Motor neuron (in vitro differentiated cells): ENCODE data around the gene SHANK1. TPM values are rescaled to one million over a fixed set of nuclear protein-coding genes. Genes with fewer than 3 reads are reported as not detected.
"Not testable (repeated sequence)": the region's sequence is repeated elsewhere in the genome, so short reads cannot be mapped to it uniquely, and the experiment has no call there.

Source experiments
- ATAC-seq, 8 experiments: fragments of 200-7000 bp; cut with Tn5 transposase; replicated peaks in 6 of 8; 2 replicates each; pipeline ENCODE4 v1.8.0; 2021; ENCODE audit warnings: mild to moderate bottlenecking in 8 of 8, moderate library complexity in 8 of 8
- H3K27ac ChIP-seq, 2 donors: fragments of 250-450 bp; sonication (Bioruptor Pico); 2 replicates each; pipeline ENCODE4 v1.9.0; 2021; ENCODE audit warnings: antibody characterized with exemption in 2 of 2, mild to moderate bottlenecking in 2 of 2, moderate library complexity in 1 of 2
- H3K4me1 ChIP-seq, 2 donors: fragments of 250-450 bp; sonication (Bioruptor Pico); replicated peaks in 1 of 2; 2 replicates each; pipeline ENCODE4 v1.6.1; 2021; ENCODE audit warnings: antibody characterized with exemption in 2 of 2, mild to moderate bottlenecking in 2 of 2, moderate library complexity in 1 of 2
- H3K4me3 ChIP-seq, 5 donors: fragments of 250-450 bp; sonication (Bioruptor Pico); 2 replicates each; pipeline ENCODE4 v1.9.0; 2021; ENCODE audit warnings: antibody characterized with exemption in 5 of 5, mild to moderate bottlenecking in 5 of 5, moderate library complexity in 4 of 5
- WGBS, 10 experiments: fragments of 450-650 bp; shearing (Covaris generic); methylation state at CpG; one replicate each; pipeline ENCODE4 v1.0.0; 2022; 5-methylcytosine and 5-hydroxymethylcytosine counted together
- in situ Hi-C, 9 experiments: fragments of 400-800 bp; cut with MboI; loops; one replicate each; pipeline ENCODE4 v1.15.0; 2021; ENCODE audit warnings: low sequenced_read_pairs in 9 of 9, low pct_unique_long_range_greater_than_20kb in 2 of 9; ENCODE audit not compliant: unreplicated experiment in 9 of 9
- total RNA-seq, 8 experiments: library from RNA; unstranded; fragments of 300-600 nt; gene quantifications; 2 replicates each; pipeline versions ENCODE4 v1.2.3 to v1.2.4, GENCODE V29; 2022

Gene SHANK1
- total RNA-seq, 8 experiments from 2014 or later, result 1.7 to 22.5 (median 7.2) TPM

DNA sequence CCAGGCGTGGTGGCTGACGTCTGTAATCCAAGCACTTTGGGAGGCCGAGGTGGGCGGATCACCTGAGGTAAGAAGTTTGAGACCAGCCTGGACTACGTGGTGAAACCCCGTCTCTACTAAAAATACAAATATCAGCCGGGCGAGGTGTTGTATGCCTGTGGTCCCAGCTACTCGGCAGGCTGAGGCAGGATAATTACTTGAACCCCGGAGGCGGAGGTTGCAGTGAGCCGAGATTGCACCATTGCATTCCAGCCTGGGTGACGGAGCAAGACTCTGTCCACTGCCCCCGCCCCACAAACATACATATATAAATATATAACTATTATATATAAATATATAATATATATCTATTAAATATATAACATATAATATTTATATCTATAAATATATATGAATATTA lies 27.5 kb upstream of the SHANK1 start:
- H3K4me3 ChIP-seq, H3K4me1 ChIP-seq, in situ Hi-C loops, ATAC-seq, H3K27ac ChIP-seq: not testable (repeated sequence)
- WGBS, 10 experiments, result 68 to 100% (median 81%) methylated on average over 1 to 13 of the region's 14 CpGs; no CpG with 5 or more reads in 4 of the 10 experiments

DNA sequence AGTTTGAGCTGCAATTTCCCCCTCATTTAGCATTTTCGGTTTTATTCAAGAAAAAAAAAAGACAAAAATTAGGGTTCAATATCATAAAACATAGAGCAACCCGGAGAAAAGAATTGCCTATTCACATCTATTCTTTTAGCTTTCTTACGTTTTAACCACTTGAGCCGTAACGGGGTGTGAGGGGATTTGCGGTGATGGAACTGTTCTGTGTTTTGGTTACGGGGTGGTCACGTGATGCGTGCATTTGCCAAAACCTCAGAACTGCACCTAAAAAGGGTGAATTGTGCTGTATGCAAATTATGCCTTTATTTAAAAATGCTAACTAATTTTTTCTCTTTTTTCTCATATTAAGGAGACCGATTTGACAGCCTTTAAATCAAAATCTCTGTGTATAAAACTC lies 25.6 kb upstream of the SHANK1 start:
- no peak for ATAC-seq
- in situ Hi-C loops, result no loop called here
- peaks cover 0 to 3% of the 10 kb centered on the region in 2 donors for H3K4me1 ChIP-seq
- no peak overlapping the region for H3K27ac ChIP-seq
- no peak overlapping the region for H3K4me3 ChIP-seq
- WGBS, 10 experiments, result 8 to 98% (median 64%) methylated on average over 1 to 10 of the region's 10 CpGs

DNA sequence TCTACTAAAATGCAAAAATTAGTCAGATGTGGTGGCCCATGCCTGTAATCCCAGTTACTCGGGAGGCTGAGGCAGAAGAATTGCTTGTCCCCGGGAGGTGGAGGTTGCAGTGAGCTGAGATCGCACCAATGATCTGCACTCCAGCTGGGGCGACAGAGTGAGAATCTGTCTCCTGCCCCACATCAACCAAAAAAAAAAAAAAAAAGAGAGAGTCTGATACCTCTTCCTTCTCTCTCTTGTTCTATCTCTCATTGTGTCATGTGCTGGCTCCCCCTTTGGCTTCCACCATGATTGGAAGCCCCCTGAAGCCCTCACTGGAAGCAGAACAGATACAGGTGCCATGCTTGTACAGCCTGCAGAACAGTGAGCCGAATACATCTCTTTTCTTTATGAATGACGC lies 23.9 kb upstream of the SHANK1 start:
- Histone ChIP-seq H3K4me3 (no peak overlapping the region), H3K27ac (no peak overlapping the region), H3K4me1 (no peaks in the 10 kb centered on the region)
- WGBS, 10 experiments, result 57 to 100% (median 81%) methylated on average over 1 to 5 of the region's 6 CpGs; no CpG with 5 or more reads in 3 of the 10 experiments
- no peak for ATAC-seq
- in situ Hi-C loops, result no loop called here

DNA sequence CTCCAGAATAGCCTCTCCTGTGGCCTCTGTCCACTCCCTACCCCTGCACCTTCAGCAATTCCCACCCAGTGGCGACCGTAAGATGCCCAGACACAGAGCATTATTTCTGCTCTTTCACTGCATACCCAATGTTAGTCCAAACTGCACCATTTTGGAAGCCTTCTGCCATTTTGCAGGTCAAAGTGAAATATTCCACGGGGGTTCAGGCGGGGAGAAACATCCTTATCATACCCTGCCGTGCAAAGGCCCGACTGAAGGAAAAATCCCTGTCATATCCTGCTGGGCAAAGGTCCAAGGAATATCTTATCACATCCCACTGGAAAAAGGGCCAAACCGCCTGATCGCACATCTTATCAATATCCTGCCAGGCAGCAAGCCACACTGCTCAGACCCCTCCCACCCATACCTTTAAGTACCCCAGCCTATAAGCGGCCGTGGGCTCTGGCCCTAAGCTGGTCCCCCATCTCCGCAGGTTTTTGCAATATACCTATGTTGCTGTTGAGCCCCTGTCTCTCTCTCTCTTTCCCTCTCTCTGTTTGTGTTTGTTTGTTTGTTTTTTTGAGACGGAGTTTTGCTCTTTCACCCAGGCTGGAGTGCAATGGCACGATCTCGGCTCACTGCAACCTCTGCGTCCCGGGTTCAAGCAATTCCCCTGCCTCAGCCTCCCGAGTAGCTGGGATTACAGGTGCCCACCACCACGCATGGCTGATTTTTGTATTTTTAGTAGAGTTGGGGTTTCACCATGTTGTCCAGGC lies 21.8 kb upstream of the SHANK1 start:
- ATAC-seq, result no peak
- in situ Hi-C loops, result no loop called here
- 20 to 100% (median 63%) methylated on average over 1 to 11 of the region's 18 CpGs; no CpG with 5 or more reads in 2 of the 10 experiments for WGBS, 10 experiments
- Histone ChIP-seq H3K4me3 (no peak overlapping the region), H3K4me1 (no peaks in the 10 kb centered on the region), H3K27ac (no peak overlapping the region)

DNA sequence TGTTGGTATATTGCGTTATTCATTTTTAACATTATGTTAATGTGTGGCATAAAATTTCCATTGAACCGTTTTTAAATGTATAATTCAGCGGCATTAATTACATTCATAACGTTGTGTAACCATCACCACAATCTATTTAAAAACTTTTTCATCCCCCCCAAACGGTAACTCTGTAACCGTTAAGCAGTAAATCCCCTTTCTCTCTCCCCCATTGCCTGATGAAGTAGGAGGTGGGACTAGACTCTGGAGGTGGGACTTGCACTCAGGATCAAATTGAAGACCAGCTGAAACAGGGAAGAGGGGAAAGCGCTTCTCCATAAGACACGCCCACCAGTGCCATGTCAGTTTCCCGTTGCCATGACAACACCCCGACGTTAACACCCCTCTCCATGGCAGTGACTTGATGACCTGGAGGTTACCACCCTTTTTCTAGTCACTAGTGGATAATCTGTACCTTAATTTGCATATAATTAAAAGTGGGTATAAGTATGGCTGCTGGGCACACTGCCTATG lies 20.4 kb upstream of the SHANK1 start:
- Histone ChIP-seq H3K4me3 (no peak overlapping the region), H3K27ac (no peak overlapping the region), H3K4me1 (no peaks in the 10 kb centered on the region)
- ATAC-seq, result peak in 2 of 8 experiments; percentile 26 to 93
- in situ Hi-C loops, result no loop called here
- WGBS, 10 experiments, result 0 to 67% (median 49%) methylated on average over 3 to 11 of the region's 11 CpGs

DNA sequence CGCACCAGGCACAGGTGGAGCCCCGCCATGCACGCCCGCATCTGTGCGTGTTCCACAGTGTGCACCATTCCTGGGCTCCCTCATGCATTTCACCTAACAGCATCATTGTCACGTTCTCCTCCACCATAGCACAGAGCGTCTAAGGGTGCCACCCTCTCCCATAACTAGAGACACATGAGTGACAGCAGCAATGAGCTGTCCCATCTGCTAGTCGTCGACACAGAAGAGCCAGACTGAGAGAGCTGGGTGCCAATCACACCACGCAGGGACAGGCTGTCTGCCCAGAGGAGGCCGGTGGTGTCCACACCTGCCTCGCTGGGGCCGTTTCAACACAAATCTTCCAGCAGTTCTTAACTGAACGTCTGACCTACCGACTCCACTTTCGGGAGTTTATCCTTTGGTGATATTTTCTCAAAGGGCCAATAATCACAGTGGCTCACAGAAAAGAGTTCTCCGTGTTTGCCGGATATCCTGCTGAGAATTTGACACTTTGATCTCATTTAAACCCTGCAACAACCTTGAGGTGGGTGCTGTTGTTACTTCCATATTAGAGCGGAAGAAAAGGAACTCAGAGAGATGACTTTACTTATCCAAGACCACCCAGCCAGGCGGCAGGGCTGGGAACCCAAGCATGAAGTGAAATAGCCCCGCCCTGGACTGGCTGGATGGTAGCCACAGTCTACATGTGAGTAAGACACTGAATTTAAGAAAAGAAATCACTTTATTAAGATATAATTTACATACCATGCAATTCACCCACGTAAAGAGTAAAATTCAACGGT lies 19.7 kb upstream of the SHANK1 start:
- WGBS, 10 experiments, result 12 to 100% (median 61%) methylated on average over 1 to 19 of the region's 23 CpGs
- no peak overlapping the region for H3K4me3 ChIP-seq
- no peaks in the 10 kb centered on the region for H3K4me1 ChIP-seq
- ATAC-seq, result peak in 2 of 8 experiments; percentile 52 to 83
- H3K27ac ChIP-seq, result no peak overlapping the region
- in situ Hi-C loops, result no loop called here

DNA sequence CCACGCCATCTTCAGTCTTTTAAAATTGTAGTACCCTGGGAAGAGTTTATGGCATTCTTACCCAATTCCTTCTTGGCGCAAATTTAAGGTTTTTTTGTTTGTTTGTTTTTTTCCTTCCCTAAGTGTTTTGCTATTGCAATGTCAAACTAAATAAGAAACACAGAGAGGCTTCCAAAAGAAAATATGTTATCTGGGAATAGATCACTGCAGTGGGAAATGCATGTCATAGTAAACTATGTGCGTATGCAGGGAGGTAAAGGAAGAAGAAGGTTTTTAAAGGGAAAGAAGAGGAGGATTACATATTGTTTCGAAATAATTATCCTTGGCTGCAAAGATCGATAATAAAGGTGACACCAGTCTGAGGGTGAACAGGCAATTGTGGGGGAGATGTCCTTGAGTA lies 16.7 kb upstream of the SHANK1 start:
- H3K4me1 ChIP-seq, result no peaks in the 10 kb centered on the region
- in situ Hi-C loops, result no loop called here
- 4 to 82% (median 52%) methylated on average over 2 to 5 of the region's 5 CpGs for WGBS, 10 experiments

DNA sequence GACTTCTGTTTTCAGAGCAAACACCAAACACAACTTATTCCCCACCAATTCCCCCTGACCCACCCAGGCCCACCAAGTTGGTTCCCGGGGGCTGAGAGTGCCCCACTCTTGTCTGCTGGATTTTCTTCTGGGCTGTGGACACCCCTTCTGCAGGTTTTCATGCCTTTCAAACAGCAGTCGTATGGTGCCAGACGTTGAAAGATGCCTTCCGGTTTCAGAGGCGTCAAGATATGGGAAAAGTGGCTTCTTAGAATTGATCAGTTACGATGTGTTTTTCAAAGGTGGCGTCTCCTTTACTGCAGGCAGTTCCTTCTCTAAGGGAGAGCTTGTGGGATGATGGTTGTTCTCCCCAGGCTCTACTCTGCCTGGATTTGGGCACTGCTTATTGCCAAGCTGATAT lies 16.3 kb upstream of the SHANK1 start:
- WGBS, 10 experiments, result 17 to 87% (median 84%) methylated on average over 1 to 7 of the region's 7 CpGs; no CpG with 5 or more reads in 5 of the 10 experiments
- no peak for ATAC-seq
- H3K4me3 ChIP-seq, result no peak overlapping the region
- no peaks in the 10 kb centered on the region for H3K4me1 ChIP-seq
- in situ Hi-C loops, result no loop called here
- no peak overlapping the region for H3K27ac ChIP-seq

More for the DNA sequence above, 16.7 kb upstream of the SHANK1 start:
- no peak overlapping the region for H3K27ac ChIP-seq
- ATAC-seq, result no peak
- no peak overlapping the region for H3K4me3 ChIP-seq

DNA sequence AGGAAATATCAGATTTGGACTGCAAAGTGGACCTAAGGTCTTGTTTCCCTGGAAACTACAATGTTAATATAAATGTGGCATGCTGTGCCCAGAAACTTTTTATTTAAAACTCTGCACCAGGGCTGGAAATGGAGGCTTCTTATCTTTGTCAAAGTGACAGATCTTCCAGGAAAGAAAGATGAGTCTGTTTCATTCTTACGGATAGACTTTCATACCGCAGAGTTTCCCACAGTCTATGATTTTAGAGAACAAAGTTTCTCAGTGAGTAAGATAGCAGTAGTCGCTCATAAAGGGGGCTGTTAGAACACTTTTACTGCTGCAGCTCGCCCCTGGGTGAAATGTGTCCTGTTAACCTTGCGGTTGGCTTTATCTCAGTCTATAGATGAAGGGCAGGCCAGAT lies 10.3 kb upstream of the SHANK1 start:
- no peak for ATAC-seq
- no peak overlapping the region for H3K4me3 ChIP-seq
- WGBS, 10 experiments, result 30 to 100% (median 77%) methylated on average over 1 to 5 of the region's 5 CpGs; no CpG with 5 or more reads in 1 of the 10 experiments
- H3K4me1 ChIP-seq, result peaks cover 9 to 12% of the 10 kb centered on the region in 2 donors
- H3K27ac ChIP-seq, result no peak overlapping the region
- in situ Hi-C loops, result no loop called here

DNA sequence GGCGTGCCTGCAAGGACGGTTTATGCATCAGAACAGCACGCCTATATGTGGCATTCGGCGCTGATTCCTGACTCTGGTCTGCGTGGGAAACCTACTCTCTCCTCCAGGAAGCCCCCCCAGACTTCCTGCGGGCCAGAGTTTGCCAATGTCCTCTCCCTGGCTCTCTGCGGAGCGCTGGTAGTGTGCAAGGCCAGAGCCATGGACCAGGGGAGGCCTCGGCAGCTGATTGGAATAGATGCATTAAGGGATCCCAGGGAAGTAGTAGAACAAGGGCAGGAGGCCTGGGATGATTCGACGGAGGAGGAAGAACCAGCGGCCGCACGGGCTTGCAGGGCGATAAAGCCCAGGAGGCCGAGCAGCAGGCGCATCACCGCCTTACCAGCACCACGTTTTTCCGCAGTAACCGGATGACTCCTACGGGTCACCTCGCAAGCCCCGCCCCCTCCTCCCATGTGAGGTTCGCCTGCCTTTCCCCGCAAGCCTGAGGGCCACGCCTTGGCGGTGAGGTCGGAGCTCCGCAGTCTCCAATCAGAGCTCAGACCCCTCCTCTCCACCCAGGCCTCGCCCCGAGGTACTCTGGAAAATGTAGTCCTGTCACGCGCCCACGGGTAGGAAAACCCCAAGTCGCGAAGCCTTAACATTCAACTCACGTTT lies 8.6 kb upstream of the SHANK1 start:
- peak in 7 of 8 experiments; percentile 18 to 65 (median 55) for ATAC-seq
- H3K4me1 ChIP-seq, result peaks cover 20 to 23% of the 10 kb centered on the region in 2 donors
- in situ Hi-C loops, result no loop called here
- WGBS, 10 experiments, result 6 to 49% (median 20%) methylated on average over 2 to 34 of the region's 39 CpGs; no CpG with 5 or more reads in 1 of the 10 experiments
- H3K27ac ChIP-seq, result peak overlapping the region; percentile 62 to 85
- peak overlapping the region; percentile 4 to 21 (median 5) for H3K4me3 ChIP-seq

DNA sequence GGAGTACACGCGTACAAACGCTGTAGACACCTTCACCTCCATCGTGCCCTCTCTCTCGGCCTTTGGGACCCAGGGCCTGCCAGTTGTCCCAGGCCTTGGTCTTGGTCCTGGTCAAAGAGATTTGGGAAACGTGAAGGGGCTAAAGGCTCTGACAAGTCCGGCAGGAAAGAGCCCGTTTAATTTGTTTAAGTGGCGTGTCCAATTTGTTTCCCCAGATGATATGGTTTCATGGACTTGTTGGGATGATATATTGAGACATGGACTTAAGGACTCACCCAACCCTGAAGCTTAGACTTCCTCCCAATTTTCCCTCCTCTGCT lies 6.3 kb upstream of the SHANK1 start:
- WGBS, 10 experiments, result 66 to 93% (median 79%) methylated on average over 2 to 9 of the region's 9 CpGs; no CpG with 5 or more reads in 4 of the 10 experiments
- Histone ChIP-seq H3K4me3 (peak overlapping the region; percentile 51 to 66 (median 55)), H3K4me1 (peaks cover 33 to 41% of the 10 kb centered on the region in 2 donors), H3K27ac (peak overlapping the region; percentile 72 to 84)
- ATAC-seq, result no peak
- in situ Hi-C loops, result no loop called here

DNA sequence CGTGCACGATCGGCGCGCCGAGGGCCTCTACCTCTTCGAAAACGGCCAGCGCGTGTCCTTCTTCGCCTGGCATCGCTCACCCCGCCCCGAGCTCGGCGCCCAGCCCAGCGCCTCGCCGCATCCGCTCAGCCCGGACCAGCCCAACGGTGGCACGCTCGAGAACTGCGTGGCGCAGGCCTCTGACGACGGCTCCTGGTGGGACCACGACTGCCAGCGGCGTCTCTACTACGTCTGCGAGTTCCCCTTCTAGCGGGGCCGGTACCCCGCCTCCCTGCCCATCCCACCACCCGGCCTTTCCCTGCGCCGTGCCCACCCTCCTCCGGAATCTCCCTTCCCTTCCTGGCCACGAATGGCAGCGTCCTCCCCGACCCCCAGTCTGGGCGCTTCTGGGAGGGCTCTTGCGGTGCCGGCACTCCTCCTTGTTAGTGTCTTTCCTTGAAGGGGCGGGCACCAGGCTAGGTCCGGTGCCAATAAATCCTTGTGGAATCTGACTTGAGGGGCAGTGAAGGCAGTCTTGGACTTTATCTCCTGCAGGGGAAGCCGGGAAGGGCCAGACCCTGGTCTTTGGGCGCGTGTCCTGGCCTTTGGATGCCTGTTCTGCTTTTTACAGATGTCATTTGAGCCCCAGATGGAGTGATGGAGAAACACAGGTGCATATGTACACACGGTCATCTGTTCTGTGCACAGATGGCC lies 5.8 kb upstream of the SHANK1 start:
- ATAC-seq, result peak in 6 of 8 experiments; percentile 20 to 42 (median 38)
- peak overlapping the region; percentile 51 to 66 (median 55) for H3K4me3 ChIP-seq

More for the DNA sequence above, 5.8 kb upstream of the SHANK1 start:
- in situ Hi-C loops, result no loop called here
- Histone ChIP-seq H3K27ac (peak overlapping the region; percentile 72 to 84), H3K4me1 (peaks cover 33 to 41% of the 10 kb centered on the region in 2 donors)
- 0 to 80% (median 13%) methylated on average over 1 to 9 of the region's 52 CpGs; no CpG with 5 or more reads in 5 of the 10 experiments for WGBS, 10 experiments
